ENCODE measurements around the gene GUCA1A.

GUCA1A gene

GRCh38 chr6:42173101-42173500 lies at the start of gene GUCA1A:
Gene GUCA1A (plus strand): TSS chr6:42173364. CDS start chr6:42173614, 250 bp downstream.
- H3K27ac ChIP-seq: no peak within 1 kb of the TSS

GRCh38 chr6:42123379-42124103 lies 49.6 kb upstream of the GUCA1A start:
- TF ChIP-seq, protein P1, sequence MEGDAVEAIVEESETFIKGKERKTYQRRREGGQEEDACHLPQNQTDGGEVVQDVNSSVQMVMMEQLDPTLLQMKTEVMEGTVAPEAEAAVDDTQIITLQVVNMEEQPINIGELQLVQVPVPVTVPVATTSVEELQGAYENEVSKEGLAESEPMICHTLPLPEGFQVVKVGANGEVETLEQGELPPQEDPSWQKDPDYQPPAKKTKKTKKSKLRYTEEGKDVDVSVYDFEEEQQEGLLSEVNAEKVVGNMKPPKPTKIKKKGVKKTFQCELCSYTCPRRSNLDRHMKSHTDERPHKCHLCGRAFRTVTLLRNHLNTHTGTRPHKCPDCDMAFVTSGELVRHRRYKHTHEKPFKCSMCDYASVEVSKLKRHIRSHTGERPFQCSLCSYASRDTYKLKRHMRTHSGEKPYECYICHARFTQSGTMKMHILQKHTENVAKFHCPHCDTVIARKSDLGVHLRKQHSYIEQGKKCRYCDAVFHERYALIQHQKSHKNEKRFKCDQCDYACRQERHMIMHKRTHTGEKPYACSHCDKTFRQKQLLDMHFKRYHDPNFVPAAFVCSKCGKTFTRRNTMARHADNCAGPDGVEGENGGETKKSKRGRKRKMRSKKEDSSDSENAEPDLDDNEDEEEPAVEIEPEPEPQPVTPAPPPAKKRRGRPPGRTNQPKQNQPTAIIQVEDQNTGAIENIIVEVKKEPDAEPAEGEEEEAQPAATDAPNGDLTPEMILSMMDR (IDR thresholded peaks at IDR 0.05): no peak
- TF ChIP-seq ZFX (IDR thresholded peaks at IDR 0.05; ENCODE audit: borderline replicate concordance): no peak
- no peak overlapping the region for H3K27ac ChIP-seq

More at GRCh38 chr6:42173101-42173500, at the start of gene GUCA1A:
- no peak for TF ChIP-seq ZFX (IDR thresholded peaks at IDR 0.05; ENCODE audit: borderline replicate concordance)
- TF ChIP-seq, protein P1 (IDR thresholded peaks at IDR 0.05): no peak

GRCh38 chr6:42124223-42124836 lies 48.8 kb upstream of the GUCA1A start:
- no peak overlapping the region for H3K27ac ChIP-seq
- TF ChIP-seq ZFX (IDR thresholded peaks at IDR 0.05; ENCODE audit: borderline replicate concordance): no peak
- TF ChIP-seq, protein P1 (IDR thresholded peaks at IDR 0.05): no peak

DNA sequence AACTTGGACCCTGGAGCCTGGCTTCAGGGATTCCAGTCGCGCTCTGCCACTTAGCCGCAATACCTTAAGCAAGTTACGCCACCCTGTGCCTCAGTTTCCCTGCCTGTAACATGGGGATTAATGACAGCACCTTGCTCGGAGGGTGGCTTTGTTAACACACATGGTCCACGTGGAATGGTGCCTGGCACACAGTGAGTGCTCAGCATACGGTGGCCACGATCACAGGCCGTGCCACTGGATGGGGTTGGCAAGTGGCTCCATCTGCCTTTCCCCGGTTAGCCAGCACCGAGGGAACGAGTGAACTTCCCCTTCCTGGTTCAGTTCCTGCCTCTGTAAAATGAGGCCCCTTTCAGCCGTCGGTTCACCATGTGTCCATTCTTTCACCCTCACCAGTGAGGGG lies 47.9 kb upstream of the GUCA1A start:
- no peak overlapping the region for H3K27ac ChIP-seq
- TF ChIP-seq ZFX (IDR thresholded peaks at IDR 0.05; ENCODE audit: borderline replicate concordance): no peak
- TF ChIP-seq, protein P1 (IDR thresholded peaks at IDR 0.05): no peak

DNA sequence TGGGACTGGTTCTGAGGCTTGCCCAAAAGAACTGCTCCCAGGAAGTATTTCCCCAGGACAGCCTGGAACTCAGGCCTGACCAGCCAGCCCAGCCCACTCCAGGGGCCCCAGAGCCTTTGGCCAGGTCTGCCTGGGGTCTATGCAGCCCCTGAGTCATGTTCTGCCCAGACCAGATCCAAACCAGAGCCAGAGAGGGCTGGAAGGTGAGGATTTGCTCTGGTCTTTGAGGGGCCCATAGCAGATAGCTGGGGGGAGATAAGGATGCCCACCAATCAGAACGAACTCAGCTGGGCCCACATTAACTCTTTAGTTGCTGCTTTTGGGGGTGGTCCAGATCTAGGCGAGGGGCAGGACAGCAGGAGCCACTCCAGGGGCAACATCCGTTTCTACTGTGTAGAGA lies 47.5 kb upstream of the GUCA1A start:
- TF ChIP-seq, protein P1 (IDR thresholded peaks at IDR 0.05): no peak
- no peak for TF ChIP-seq ZFX (IDR thresholded peaks at IDR 0.05; ENCODE audit: borderline replicate concordance)
- no peak overlapping the region for H3K27ac ChIP-seq

DNA sequence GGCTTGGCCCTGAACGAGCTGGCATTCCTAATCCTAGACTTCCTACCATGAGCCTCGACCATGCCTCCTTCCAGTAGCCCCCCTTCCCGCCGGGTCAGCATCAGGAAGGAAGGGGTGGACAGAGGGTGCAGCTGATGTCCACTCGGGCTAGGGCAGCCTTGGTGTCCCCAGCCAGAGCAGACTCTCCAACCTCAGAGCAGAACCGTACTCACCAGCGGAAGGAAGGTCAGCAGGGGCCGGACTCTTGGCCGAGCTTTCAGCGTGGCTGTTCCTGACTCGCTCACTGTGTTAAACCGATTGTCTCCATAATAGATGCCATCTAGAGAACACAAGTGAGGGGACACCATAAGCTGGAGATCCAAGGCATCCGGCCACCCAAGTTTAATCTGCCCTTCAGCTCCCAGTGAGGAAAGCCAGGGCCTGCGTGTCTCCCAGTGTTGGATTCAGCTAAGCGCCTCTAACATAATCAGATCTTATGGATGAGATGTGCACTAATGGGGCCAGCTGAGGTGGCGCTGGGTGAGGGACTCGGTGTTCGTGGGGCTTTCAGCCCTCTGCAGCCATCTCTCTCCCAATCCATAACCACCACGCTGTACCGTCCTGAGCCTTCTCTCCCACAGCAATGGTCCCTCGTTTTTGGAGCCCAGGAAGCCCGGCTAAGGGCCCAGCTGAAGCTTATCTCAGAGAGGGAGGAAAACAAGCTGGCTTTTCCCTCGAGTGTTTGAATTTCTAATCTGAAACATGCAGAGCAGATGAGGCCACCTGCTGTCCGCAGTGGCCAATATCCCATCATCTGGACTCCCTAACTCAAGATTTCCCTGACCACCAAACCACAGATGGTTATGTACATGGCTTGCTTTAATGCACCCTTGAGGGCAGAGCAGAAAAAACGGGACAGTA lies 44.5 kb upstream of the GUCA1A start:
- TF ChIP-seq, protein P1 (IDR thresholded peaks at IDR 0.05): no peak
- TF ChIP-seq ZFX (IDR thresholded peaks at IDR 0.05; ENCODE audit: borderline replicate concordance): no peak
- H3K27ac ChIP-seq: no peak overlapping the region
